Uterus (tissue), 2 donors: ENCODE measurements around the gene IQCH.

Source experiments
- POLR2A ChIP-seq, 2 donors: fragments of 450-650 bp; IDR thresholded peaks; one replicate each; pipeline ENCODE4 v1.6.1; 2016; ENCODE audit warnings: antibody characterized with exemption in 2 of 2, mild to moderate bottlenecking in 1 of 2, moderate library complexity in 1 of 2
- TF ChIP-seq, protein P1 (sequence below), 4 experiments: fragments of 200-600 bp in 2 of 4; fragments of 450-650 bp in 2 of 4; sonication (generic) in 2 of 4; IDR thresholded peaks; one replicate each; pipeline ENCODE4 v1.5.1; 2016 to 2019; ENCODE audit warnings: antibody characterized with exemption in 4 of 4, mild to moderate bottlenecking in 2 of 4, moderate library complexity in 1 of 4

DNA sequence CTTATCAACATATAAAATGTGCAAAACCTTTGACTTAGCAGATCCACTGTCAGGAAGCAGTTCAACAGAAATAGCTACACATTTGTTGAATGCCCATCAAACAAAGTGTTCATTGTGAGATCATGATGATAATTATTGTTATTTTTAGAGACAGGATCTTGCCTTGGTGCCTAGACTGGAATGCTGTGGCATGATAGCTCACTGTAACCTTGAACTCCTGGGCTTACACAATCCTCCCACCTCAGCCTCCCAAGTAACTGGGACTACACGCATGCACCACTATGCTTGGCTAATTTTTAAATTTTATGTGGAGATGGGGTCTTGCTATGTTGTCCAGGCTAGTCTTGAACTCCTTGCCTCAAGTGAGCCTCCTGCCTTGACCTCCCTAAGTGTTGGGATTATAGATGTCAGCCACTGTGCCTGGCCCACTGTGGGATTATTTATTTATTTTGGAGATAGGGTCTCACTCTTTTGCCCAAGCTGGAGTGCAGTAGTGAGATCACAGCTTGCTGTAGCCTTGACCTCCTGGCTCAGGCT lies 296.7 kb downstream of the IQCH start:
- TF ChIP-seq, protein P1, sequence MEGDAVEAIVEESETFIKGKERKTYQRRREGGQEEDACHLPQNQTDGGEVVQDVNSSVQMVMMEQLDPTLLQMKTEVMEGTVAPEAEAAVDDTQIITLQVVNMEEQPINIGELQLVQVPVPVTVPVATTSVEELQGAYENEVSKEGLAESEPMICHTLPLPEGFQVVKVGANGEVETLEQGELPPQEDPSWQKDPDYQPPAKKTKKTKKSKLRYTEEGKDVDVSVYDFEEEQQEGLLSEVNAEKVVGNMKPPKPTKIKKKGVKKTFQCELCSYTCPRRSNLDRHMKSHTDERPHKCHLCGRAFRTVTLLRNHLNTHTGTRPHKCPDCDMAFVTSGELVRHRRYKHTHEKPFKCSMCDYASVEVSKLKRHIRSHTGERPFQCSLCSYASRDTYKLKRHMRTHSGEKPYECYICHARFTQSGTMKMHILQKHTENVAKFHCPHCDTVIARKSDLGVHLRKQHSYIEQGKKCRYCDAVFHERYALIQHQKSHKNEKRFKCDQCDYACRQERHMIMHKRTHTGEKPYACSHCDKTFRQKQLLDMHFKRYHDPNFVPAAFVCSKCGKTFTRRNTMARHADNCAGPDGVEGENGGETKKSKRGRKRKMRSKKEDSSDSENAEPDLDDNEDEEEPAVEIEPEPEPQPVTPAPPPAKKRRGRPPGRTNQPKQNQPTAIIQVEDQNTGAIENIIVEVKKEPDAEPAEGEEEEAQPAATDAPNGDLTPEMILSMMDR (IDR thresholded peaks at IDR 0.05), result no peak
- TF ChIP-seq POLR2A (IDR thresholded peaks at IDR 0.05), result no peak
